NB4 (cell line): ENCODE data around the gene NDUFS2.
A peak's percentile ranks its signal among the peaks of the same experiment; 100 is the strongest.
"Not testable (repeated sequence)": the region's sequence is repeated elsewhere in the genome, so short reads cannot be mapped to it uniquely, and the experiment has no call there.

Experiments used
- DNase-seq: peaks from one replicate; pipeline ENCODE4 v3.0.0; 2010; ENCODE audit warnings: low read depth
- H3K4me3 ChIP-seq: one replicate; pipeline ENCODE4 v1.5.1; 2011; ENCODE audit warnings: mild to moderate bottlenecking, low read depth, low read length, moderate library complexity
- MYC ChIP-seq: IDR thresholded peaks from 2 replicates; pipeline ENCODE4 v1.6.1; 2011; ENCODE audit warnings: low read depth, low read length
- POLR2A ChIP-seq: IDR thresholded peaks from 2 replicates; pipeline ENCODE4 v1.6.1; 2011; ENCODE audit warnings: mild to moderate bottlenecking; ENCODE audit not compliant: insufficient read length; ENCODE audit errors: extremely low read depth
- TF ChIP-seq, protein P1 (sequence below): IDR thresholded peaks from one replicate; pipeline ENCODE4 v1.5.1; 2012; ENCODE audit warnings: low read depth, low read length
- TF ChIP-seq, protein P2 (sequence below): IDR thresholded peaks from 2 replicates; pipeline ENCODE4 v1.6.1; 2011; ENCODE audit warnings: low read depth, low read length

NDUFS2 gene

DNA sequence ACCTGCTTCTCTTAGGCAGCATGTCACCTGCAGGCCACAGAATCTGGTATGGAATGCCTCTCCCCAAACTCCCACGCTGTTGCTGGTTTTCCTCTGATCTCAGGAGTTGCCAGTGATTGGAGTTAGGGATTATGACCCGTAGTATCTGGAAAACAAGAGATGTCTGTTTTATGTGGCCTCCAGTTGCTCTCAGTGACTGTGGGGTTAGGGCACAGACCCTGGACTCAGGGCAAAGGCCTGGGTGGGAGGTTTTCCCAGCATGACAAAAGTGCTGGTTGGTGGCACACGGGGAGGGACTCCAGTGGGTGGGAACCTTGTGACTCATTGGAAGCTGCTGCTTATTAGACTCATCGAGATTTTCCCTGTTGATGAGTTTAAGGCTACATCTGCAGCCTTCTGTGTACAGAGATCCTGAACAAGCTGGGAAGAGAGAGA is 35.9 kb downstream of the NDUFS2 start, which contains the start of gene NR1I3:
TSS of gene NR1I3 (minus strand) at position 165 of the 435 bp plus-strand sequence. CDS start 1,638 bp downstream, outside the sequence.
- no peak for DNase-seq
- H3K4me3 ChIP-seq, result no peak within 1 kb of the TSS
- TF ChIP-seq, protein P1, sequence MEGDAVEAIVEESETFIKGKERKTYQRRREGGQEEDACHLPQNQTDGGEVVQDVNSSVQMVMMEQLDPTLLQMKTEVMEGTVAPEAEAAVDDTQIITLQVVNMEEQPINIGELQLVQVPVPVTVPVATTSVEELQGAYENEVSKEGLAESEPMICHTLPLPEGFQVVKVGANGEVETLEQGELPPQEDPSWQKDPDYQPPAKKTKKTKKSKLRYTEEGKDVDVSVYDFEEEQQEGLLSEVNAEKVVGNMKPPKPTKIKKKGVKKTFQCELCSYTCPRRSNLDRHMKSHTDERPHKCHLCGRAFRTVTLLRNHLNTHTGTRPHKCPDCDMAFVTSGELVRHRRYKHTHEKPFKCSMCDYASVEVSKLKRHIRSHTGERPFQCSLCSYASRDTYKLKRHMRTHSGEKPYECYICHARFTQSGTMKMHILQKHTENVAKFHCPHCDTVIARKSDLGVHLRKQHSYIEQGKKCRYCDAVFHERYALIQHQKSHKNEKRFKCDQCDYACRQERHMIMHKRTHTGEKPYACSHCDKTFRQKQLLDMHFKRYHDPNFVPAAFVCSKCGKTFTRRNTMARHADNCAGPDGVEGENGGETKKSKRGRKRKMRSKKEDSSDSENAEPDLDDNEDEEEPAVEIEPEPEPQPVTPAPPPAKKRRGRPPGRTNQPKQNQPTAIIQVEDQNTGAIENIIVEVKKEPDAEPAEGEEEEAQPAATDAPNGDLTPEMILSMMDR, result no peak
- TF ChIP-seq, protein P2, sequence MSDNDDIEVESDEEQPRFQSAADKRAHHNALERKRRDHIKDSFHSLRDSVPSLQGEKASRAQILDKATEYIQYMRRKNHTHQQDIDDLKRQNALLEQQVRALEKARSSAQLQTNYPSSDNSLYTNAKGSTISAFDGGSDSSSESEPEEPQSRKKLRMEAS, result no peak
- TF ChIP-seq MYC (no peak), POLR2A (no peak)

DNA sequence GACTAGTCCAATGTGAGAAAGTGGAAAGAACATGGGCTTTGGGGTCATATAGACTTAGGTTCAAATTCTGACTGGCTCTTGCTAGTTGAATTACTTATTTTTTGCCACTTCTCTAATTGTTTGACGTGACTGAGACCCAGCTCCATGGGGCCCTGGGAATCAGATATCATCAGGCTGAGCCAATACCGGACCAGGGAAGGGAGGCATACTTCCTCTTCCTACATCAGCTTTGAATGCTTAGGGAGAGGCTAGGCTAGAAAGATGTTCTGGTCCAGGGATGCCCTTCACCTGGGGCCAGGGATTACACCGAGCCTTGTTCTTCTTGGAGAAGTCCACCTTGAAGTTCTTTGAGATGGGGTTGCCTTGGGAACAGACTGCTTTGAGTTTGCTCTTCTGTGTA is 39.5 kb downstream of the NDUFS2 start:
- peak; percentile 26 for DNase-seq
- no peak overlapping the region for H3K4me3 ChIP-seq
- TF ChIP-seq POLR2A (no peak), MYC (no peak)
- TF ChIP-seq, protein P2, result no peak
- TF ChIP-seq, protein P1, result no peak

DNA sequence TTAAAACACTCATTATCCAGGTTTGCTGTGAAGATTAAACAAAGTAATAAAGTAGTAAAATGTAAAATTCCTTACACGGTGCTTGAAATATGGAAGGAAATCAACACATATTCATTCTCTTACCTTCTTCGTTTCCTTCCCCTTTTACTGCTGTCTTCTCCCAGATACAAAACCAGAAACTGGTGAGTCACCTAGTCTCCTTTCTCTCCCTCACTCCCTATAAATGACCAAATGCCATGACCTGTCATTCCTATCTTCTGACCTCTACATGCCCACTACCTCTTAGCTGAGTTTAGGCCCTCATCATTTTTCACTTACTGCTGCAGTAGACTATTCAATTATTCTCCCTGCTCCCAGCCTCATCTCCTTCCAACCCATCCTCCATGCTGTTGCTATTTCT is 40.1 kb downstream of the NDUFS2 start:
- no peak overlapping the region for H3K4me3 ChIP-seq
- peak; percentile 40 for DNase-seq
- TF ChIP-seq MYC (no peak), POLR2A (no peak)
- TF ChIP-seq, protein P2, result no peak
- TF ChIP-seq, protein P1, result no peak

DNA sequence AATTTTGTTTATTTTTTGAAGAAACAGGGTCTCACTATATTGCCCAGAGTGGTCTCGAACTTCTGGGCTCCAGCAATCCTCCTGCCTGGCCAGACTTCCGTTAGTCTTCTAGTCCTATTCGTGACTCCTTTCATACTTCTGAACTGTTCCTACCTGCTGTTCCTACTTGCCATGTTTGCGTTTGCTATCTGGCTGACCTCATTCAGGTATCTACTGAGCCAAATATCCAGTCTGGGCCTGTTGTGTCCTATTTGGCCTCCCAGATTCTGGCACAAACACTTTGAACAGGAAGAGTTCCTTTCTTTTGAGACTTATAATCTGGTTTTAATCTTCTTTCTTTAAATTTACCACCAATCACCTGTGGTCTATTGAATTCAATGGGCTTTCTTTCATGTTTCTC is 42.7 kb downstream of the NDUFS2 start:
- TF ChIP-seq, protein P1, result no peak
- no peak for TF ChIP-seq POLR2A
- TF ChIP-seq MYC, result no peak
- TF ChIP-seq, protein P2, result no peak
- DNase-seq, result no peak
- H3K4me3 ChIP-seq, result no peak overlapping the region

DNA sequence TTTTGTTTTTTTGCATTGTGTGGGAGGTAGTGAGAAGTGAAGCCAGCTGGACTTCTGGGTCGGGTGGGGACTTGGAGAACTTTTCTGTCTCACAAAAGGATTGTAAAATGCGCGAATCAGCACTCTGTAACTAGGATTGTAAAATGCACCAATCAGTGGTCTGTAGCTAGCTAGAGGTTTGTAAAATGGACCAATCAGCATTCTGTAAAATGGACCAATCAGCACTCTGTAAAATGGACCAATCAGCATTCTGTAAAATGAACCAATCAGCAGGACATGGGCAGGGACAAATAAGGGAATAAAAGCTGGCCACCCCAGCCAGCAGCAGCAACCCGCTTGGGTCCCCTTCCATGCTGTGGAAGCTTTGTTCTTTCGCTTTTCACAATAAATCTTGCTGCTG is 47.9 kb downstream of the NDUFS2 start:
- not testable (repeated sequence) for DNase-seq, H3K4me3 ChIP-seq

DNA sequence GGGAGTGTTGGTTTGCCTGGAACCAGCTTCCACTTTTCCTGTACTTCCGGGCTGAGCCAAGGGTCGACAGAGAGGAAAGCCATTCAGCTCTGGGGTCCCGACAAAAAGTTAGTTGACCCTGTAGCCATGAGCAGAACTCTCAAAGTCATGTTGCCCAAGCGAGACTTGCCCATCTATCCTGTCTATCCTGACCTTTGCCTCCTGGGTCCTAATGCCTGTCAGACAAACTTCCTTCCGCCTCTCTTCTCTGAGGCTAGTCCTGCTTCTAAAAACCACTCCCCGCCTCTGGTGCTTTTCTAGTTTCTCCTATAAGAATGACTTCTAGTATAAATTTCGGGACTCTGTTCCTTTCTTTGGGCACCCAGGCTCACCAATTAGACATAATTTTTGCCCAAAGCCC is 48.7 kb downstream of the NDUFS2 start:
- TF ChIP-seq POLR2A (no peak), MYC (no peak)
- TF ChIP-seq, protein P2, result no peak
- TF ChIP-seq, protein P1, result no peak
- no peak overlapping the region for H3K4me3 ChIP-seq
- DNase-seq, result no peak
